GM10266 (cell line): ENCODE measurements around the gene UTP20.
"Not testable (repeated sequence)": the region's sequence is repeated elsewhere in the genome, so short reads cannot be mapped to it uniquely, and the experiment has no call there.

Source experiments
- DNase-seq: peaks from one replicate; pipeline ENCODE4 v3.0.0; 2012; ENCODE audit errors: extremely low spot score
- CTCF ChIP-seq: IDR thresholded peaks from 2 replicates; pipeline ENCODE4 v1.5.1; 2012; ENCODE audit warnings: mild to moderate bottlenecking, low read depth; ENCODE audit not compliant: control insufficient read depth, insufficient read depth; ENCODE audit errors: missing control alignments

Gene UTP20

GRCh38 chr12:101375573-101375972 lies 95.7 kb downstream of the UTP20 start:
- TF ChIP-seq CTCF, result no peak
- DNase-seq, result no peak

DNA sequence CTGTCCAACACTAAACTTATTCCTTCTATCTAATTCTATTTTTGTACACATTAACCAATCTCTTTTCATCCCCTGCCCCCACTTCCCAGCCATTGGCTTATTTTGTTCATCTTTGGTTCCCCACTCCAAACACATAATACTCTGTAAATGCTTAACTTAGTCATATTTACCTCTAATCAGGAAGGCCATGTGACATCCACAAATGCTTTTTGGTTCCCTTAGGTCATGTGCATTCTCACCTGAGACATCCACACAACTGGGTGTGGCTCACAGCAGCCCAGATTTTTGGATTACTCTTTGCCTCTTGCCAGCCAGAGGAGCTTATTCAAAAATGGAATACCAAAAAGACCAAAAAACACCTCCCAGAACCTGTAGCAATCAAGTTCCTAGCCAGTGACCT lies 99.2 kb downstream of the UTP20 start:
- TF ChIP-seq CTCF, result no peak
- DNase-seq, result no peak

DNA sequence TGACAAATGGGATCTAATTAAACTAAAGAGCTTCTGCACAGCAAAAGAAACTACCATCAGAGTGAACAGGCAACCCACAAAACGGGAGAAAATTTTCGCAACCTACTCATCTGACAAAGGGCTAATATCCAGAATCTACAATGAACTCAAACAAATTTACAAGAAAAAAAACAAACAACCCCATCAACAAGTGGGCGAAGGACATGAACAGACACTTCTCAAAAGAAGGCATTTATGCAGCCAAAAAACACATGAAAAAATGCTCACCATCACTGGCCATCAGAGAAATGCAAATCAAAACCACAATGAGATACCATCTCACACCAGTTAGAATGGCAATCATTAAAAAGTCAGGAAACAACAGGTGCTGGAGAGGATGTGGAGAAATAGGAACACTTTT lies 111.3 kb downstream of the UTP20 start:
- DNase-seq, result not testable (repeated sequence)

DNA sequence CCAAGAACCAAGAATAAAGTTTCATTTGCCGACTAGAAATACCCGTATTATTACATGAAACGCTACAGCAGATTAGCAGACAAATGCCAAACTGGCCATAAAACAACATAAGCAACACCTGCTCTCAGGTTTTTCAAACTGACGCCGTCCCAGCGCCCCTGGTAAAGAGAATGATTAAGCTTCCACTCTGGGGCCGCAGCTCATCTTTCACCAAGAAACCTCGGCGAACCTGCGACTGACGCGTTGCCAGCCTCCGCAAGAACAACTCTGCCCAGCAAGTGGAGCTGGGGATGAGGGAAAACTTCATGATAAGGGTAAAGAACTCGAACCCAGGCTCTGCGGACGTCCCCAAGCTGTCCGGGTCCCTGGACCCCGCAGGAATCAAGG lies 127.1 kb downstream of the UTP20 start:
- no peak for TF ChIP-seq CTCF
- DNase-seq, result no peak

GRCh38 chr12:101407436-101408345 lies 127.8 kb downstream of the UTP20 start, which contains the start of gene ARL1:
Gene ARL1 (minus strand): TSS chr12:101407772. CDS start chr12:101407645, 127 bp downstream.
- peak; percentile 74 for DNase-seq
- no peak for TF ChIP-seq CTCF

DNA sequence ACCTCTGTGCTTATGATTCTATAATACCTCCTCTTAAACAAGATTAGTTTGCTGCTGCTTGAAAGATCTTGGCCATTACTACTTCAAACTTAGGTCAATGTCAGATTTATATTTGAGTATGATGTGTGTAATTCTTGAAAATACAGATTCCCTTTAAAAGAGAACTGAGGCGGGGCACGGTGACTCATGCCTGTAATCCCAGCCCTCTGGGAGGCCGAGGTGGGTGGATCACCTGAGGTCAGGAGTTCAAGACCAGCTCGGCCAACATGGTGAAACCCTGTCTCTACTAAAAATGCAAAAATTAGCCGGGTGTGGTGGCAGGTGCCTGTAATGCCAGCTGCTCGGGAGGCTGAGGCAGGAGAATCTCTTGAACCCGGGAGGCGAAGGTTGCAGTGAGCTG lies 130.3 kb downstream of the UTP20 start:
- DNase-seq, result not testable (repeated sequence)

GRCh38 chr12:101414533-101415119 lies 134.7 kb downstream of the UTP20 start:
- peak; percentile 44 for DNase-seq
- peak; percentile 56 for TF ChIP-seq CTCF

GRCh38 chr12:101415228-101415627 lies 135.3 kb downstream of the UTP20 start:
- no peak for DNase-seq
- TF ChIP-seq CTCF, result no peak

DNA sequence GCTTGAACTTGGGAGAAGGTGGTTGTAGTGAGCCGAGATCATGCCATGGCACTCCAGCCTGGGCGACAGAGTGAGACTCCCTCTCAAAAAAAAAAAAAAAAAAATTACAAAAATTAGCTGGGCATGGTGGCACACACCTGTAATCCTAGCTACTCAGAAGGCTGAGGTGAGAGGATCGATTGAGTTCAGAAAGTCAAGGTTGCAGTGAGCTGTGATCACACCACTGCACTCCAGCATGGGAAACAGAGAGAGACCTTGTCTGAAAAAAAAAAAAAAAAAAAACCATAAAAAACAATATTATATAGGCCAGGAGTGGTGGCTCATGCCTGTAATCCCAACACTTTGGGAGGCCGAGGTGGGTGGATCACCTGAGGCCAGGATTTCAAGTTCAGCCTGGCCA lies 142.2 kb downstream of the UTP20 start:
- not testable (repeated sequence) for DNase-seq
